ENCODE data around the gene NTN1. TPM values are rescaled to one million over a fixed set of nuclear protein-coding genes. Genes with fewer than 3 reads are reported as not detected.

NTN1 gene
- total RNA-seq, 1 donor from 2014 or later, result 7.8 TPM

DNA sequence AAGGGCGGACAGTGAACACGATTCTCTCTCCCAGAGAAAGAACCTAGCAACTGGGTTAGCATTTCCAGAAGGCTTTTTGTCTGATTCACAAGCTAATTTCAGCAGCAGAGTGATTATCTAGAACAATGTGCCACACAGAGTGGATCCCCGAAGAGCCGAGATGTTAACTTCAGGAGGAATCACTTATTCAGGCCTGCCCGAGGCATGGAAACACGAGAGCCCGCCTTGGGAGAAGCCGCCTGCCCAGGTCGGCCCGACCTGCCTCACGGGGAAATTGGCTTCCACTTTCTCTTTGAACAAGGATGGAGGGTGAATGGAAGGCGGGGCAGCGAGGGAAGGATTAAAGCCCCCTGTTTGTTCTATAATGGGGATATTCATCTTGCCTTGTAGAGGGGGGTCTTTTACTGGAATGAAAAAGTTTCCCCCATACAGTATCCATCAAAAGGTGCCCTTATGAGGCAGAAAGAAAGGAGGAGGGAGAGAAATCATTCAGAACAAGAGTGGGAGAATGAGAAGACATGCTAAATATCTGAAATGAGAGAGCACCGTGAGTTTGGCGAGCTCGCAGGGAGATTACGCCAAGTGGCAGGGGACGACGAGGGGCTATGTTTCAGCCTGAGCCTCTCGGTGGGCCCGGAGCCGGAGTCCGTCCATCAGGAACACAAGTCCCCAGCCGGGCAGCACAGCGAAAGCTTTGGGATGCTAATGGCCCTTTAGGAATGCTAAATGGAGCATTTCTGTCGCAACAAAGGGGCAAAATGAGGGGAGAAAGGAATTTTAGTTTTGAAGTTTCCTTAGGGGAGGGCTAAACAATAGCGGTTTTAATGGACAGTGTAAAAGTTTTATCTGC lies 33.0 kb downstream of the NTN1 start:
- Histone ChIP-seq H3K27me3 (ENCODE audit: low read depth) (peaks cover 5% of the 10 kb centered on the region), H3K27ac (no peak overlapping the region), H3K36me3 (no peaks in the 10 kb centered on the region), H3K4me1 (no peaks in the 10 kb centered on the region), H3K9me3 (no peaks in the 10 kb centered on the region), H3K4me3 (no peak overlapping the region)
- DNase-seq, result no peak
- ATAC-seq, result no peak
- intact Hi-C loops (cut with DNase I), result no loop called here
- TF ChIP-seq, protein P1, sequence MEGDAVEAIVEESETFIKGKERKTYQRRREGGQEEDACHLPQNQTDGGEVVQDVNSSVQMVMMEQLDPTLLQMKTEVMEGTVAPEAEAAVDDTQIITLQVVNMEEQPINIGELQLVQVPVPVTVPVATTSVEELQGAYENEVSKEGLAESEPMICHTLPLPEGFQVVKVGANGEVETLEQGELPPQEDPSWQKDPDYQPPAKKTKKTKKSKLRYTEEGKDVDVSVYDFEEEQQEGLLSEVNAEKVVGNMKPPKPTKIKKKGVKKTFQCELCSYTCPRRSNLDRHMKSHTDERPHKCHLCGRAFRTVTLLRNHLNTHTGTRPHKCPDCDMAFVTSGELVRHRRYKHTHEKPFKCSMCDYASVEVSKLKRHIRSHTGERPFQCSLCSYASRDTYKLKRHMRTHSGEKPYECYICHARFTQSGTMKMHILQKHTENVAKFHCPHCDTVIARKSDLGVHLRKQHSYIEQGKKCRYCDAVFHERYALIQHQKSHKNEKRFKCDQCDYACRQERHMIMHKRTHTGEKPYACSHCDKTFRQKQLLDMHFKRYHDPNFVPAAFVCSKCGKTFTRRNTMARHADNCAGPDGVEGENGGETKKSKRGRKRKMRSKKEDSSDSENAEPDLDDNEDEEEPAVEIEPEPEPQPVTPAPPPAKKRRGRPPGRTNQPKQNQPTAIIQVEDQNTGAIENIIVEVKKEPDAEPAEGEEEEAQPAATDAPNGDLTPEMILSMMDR (IDR thresholded peaks at IDR 0.05), result no peak

DNA sequence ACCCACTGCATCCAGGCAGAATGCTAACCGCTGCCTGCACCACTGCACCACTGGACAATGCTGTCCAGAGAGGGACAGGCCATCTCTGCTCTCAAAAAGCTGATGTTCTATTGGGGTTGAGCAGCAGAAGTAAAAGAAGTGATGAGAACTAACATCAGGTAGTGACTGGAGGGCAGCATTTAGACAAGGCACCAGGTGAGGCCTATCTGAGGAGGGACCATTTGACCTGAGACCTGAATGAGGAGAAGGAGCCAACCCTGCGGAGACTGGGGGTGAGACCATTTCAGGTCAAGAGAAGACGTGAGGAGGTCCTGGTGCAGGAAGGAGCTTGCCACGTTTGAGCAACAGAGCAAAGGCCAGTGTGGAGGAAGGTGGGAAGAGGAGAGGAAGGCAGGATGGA lies 34.0 kb downstream of the NTN1 start:
- no peaks in the 10 kb centered on the region for H3K9me3 ChIP-seq
- H3K27me3 ChIP-seq (ENCODE audit: low read depth), result peaks cover 5% of the 10 kb centered on the region
- no peak overlapping the region for H3K4me3 ChIP-seq
- no peaks in the 10 kb centered on the region for H3K36me3 ChIP-seq
- no peaks in the 10 kb centered on the region for H3K4me1 ChIP-seq
- intact Hi-C loops (cut with DNase I), result no loop called here
- no peak overlapping the region for H3K27ac ChIP-seq
- DNase-seq, result no peak
- TF ChIP-seq, protein P1 (IDR thresholded peaks at IDR 0.05), result no peak
- ATAC-seq, result no peak

DNA sequence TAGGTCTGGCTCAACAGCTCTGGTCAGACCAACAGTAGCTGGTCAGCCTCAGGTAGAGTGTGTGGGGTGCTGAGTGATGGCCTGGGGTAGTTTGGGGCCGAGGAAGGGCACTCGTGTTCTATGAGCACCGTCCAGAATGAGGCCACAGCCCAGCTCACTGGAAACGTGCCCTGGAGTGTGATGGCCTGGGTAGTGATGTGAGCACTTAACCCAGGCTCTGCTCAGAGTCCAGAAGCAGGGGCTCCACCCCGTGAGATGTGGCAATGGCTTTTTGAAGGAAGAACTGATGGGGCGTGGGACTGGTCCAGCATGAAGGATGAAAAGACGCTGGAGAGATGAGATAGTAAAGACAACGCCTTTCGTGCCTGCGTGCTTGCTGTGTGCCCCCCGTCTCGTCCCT lies 35.3 kb downstream of the NTN1 start:
- Histone ChIP-seq H3K36me3 (no peaks in the 10 kb centered on the region), H3K27ac (no peak overlapping the region), H3K4me3 (no peak overlapping the region), H3K4me1 (no peaks in the 10 kb centered on the region), H3K9me3 (no peaks in the 10 kb centered on the region), H3K27me3 (ENCODE audit: low read depth) (peaks cover 5% of the 10 kb centered on the region)
- TF ChIP-seq, protein P1 (IDR thresholded peaks at IDR 0.05), result no peak
- DNase-seq, result no peak
- intact Hi-C loops (cut with DNase I), result no loop called here
- ATAC-seq, result no peak

DNA sequence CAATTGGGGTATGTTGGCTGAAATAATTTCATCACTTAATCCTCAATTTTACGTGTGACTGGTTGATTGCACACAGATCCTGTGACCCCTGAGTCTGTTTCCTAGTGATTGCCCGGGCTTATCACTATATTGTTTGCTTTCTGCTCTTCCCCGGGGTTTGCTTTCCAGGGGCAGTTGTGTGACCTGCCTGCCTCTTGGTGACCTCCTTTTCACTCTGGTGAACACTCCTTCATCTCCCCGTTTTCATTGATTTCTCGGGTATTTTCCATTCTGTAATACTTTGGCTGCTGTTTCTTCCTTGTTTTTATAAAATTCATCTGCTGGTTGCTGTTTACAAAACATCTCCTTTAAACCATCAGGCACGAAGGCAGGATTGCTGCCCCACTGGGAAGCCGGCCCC lies 36.0 kb downstream of the NTN1 start:
- Histone ChIP-seq H3K4me1 (no peaks in the 10 kb centered on the region), H3K27ac (no peak overlapping the region), H3K36me3 (no peaks in the 10 kb centered on the region), H3K4me3 (no peak overlapping the region), H3K9me3 (no peaks in the 10 kb centered on the region), H3K27me3 (ENCODE audit: low read depth) (peaks cover 5% of the 10 kb centered on the region)
- no peak for ATAC-seq
- TF ChIP-seq, protein P1 (IDR thresholded peaks at IDR 0.05), result no peak
- intact Hi-C loops (cut with DNase I), result no loop called here
- no peak for DNase-seq

DNA sequence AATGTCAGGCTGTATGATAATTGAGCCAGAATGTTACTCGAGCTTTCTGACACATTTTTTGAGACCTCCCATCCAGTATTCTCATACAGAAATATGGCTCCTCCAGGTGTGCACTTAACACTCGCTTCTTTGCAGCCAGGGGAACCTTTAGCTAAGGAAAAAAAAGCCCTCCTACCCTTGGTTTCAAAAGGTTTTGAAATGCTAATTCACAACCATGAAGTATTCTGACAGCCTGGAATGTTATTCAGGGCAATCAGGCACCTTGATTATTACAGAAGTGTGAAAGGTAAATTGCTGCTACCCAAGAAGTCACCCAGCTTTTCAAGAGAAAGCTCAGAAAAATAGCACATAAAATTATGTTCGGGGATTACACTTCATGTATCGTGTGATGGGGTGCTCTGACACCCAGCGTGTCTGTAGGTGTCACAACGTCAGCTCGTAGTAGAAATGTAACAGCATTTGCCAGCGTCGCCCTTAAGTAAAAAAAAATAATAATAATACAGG lies 41.1 kb downstream of the NTN1 start:
- intact Hi-C loops (cut with DNase I), result no loop called here
- Histone ChIP-seq H3K36me3 (no peaks in the 10 kb centered on the region), H3K27ac (no peak overlapping the region), H3K4me3 (no peak overlapping the region), H3K9me3 (no peaks in the 10 kb centered on the region), H3K4me1 (no peaks in the 10 kb centered on the region), H3K27me3 (ENCODE audit: low read depth) (peaks cover 4% of the 10 kb centered on the region)
- no peak for ATAC-seq
- no peak for DNase-seq
- TF ChIP-seq, protein P1 (IDR thresholded peaks at IDR 0.05), result no peak

Data from lower lobe of right lung (tissue), 2 donors.